Measurements from ENCODE around the gene ERN1. TPM values are rescaled to one million over a fixed set of nuclear protein-coding genes. Genes with fewer than 3 reads are reported as not detected.

The ERN1 gene
- total and polyA plus RNA-seq, 2 experiments from 2014 or later: 8.9 to 12.4 TPM

GRCh38 chr17:63999680-64000531, 130.0 kb downstream of the ERN1 start:
- TF ChIP-seq, protein P1, sequence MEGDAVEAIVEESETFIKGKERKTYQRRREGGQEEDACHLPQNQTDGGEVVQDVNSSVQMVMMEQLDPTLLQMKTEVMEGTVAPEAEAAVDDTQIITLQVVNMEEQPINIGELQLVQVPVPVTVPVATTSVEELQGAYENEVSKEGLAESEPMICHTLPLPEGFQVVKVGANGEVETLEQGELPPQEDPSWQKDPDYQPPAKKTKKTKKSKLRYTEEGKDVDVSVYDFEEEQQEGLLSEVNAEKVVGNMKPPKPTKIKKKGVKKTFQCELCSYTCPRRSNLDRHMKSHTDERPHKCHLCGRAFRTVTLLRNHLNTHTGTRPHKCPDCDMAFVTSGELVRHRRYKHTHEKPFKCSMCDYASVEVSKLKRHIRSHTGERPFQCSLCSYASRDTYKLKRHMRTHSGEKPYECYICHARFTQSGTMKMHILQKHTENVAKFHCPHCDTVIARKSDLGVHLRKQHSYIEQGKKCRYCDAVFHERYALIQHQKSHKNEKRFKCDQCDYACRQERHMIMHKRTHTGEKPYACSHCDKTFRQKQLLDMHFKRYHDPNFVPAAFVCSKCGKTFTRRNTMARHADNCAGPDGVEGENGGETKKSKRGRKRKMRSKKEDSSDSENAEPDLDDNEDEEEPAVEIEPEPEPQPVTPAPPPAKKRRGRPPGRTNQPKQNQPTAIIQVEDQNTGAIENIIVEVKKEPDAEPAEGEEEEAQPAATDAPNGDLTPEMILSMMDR (IDR thresholded peaks at IDR 0.05; ENCODE audit: low read depth, low read length): no peak
- no peaks in the 10 kb centered on the region for H3K36me3 ChIP-seq
- H3K27ac ChIP-seq: no peak overlapping the region
- no peaks in the 10 kb centered on the region for H3K9me3 ChIP-seq (ENCODE audit: low read depth)
- peaks cover 20% of the 10 kb centered on the region for H3K27me3 ChIP-seq
- no peak overlapping the region for H3K4me3 ChIP-seq
- no peaks in the 10 kb centered on the region for H3K4me1 ChIP-seq (ENCODE audit: low read depth)
- DNase-seq (ENCODE audit: low read depth in 1 of 2, low spot score in 1 of 2): no peak

- TF ChIP-seq, protein P1 (IDR thresholded peaks at IDR 0.05; ENCODE audit: low read depth, low read length): no peak
- Histone ChIP-seq H3K27me3 (peaks cover 26% of the 10 kb centered on the region), H3K4me1 (ENCODE audit: low read depth) (no peaks in the 10 kb centered on the region), H3K9me3 (ENCODE audit: low read depth) (no peaks in the 10 kb centered on the region), H3K36me3 (no peaks in the 10 kb centered on the region), H3K4me3 (peak overlapping the region; percentile 70), H3K27ac (no peak overlapping the region)
- DNase-seq (ENCODE audit: low read depth in 1 of 2, low spot score in 1 of 2): no peak
Observed at GRCh38 chr17:63998721-63999679, 130.9 kb downstream of the ERN1 start.

- H3K36me3 ChIP-seq: no peaks in the 10 kb centered on the region
- TF ChIP-seq, protein P1 (IDR thresholded peaks at IDR 0.05; ENCODE audit: low read depth, low read length): no peak
- H3K4me1 ChIP-seq (ENCODE audit: low read depth): no peaks in the 10 kb centered on the region
- peaks cover 34% of the 10 kb centered on the region for H3K27me3 ChIP-seq
- DNase-seq (ENCODE audit: low read depth in 1 of 2, low spot score in 1 of 2): peak; percentile 78 to 91
- no peaks in the 10 kb centered on the region for H3K9me3 ChIP-seq (ENCODE audit: low read depth)
- H3K4me3 ChIP-seq: peak within 1 kb of the TSS; percentile 70
- no peak within 1 kb of the TSS for H3K27ac ChIP-seq
Observed at GRCh38 chr17:63998050-63998720, 131.8 kb downstream of the ERN1 start, which contains the start of gene PRR29. Gene PRR29 (plus strand): TSS chr17:63998351. CDS start chr17:63998365, 14 bp downstream.

- no peak overlapping the region for H3K27ac ChIP-seq
- peak overlapping the region; percentile 70 for H3K4me3 ChIP-seq
- TF ChIP-seq, protein P1 (IDR thresholded peaks at IDR 0.05; ENCODE audit: low read depth, low read length): no peak
- no peaks in the 10 kb centered on the region for H3K9me3 ChIP-seq (ENCODE audit: low read depth)
- DNase-seq (ENCODE audit: low read depth in 1 of 2, low spot score in 1 of 2): peak; percentile 5 to 36
- H3K4me1 ChIP-seq (ENCODE audit: low read depth): no peaks in the 10 kb centered on the region
- H3K27me3 ChIP-seq: peaks cover 39% of the 10 kb centered on the region
- H3K36me3 ChIP-seq: no peaks in the 10 kb centered on the region
Observed at GRCh38 chr17:63997341-63998048, 132.4 kb downstream of the ERN1 start.

All from cardiac muscle cell (in vitro differentiated cells and primary cell).